Measurements from ENCODE around the gene OR10H1.

- TF ChIP-seq ZNF425 (CRISPR knock-in tag; conservative IDR thresholded peaks at IDR 0.05) (no peak), CREM (CRISPR knock-in tag; IDR thresholded peaks at IDR 0.05) (no peak), PREB (CRISPR knock-in tag; IDR thresholded peaks at IDR 0.05; ENCODE audit: borderline replicate concordance) (no peak), CTCF (IDR thresholded peaks at IDR 0.05) (no peak), MXD4 (CRISPR knock-in tag; IDR thresholded peaks at IDR 0.05; ENCODE audit: borderline replicate concordance) (no peak), ZNF232 (CRISPR knock-in tag; IDR thresholded peaks at IDR 0.05) (no peak), NFYB (CRISPR knock-in tag; conservative IDR thresholded peaks at IDR 0.05; ENCODE audit: low read depth) (no peak), HMGXB4 (CRISPR knock-in tag; IDR thresholded peaks at IDR 0.05) (no peak), E2F1 (CRISPR knock-in tag; IDR thresholded peaks at IDR 0.05) (no peak), NR3C1 (CRISPR knock-in tag; conservative IDR thresholded peaks at IDR 0.05; ENCODE audit: low read depth) (no peak)
Measured at GRCh38 chr19:15790096-15790495, 25.4 kb downstream of the OR10H1 start.
